GM21528 (cell line): Measurements from ENCODE around the gene PNKP.
A peak's percentile ranks its signal among the peaks of the same experiment; 100 is the strongest.

Experiments
- ATAC-seq: cut with Tn5 transposase; IDR thresholded peaks from one replicate; pipeline ENCODE4 v1.9.1; 2021; ENCODE audit warnings: mild to moderate bottlenecking, moderate library complexity; ENCODE audit not compliant: unreplicated experiment, low FRiP score

PNKP gene

DNA sequence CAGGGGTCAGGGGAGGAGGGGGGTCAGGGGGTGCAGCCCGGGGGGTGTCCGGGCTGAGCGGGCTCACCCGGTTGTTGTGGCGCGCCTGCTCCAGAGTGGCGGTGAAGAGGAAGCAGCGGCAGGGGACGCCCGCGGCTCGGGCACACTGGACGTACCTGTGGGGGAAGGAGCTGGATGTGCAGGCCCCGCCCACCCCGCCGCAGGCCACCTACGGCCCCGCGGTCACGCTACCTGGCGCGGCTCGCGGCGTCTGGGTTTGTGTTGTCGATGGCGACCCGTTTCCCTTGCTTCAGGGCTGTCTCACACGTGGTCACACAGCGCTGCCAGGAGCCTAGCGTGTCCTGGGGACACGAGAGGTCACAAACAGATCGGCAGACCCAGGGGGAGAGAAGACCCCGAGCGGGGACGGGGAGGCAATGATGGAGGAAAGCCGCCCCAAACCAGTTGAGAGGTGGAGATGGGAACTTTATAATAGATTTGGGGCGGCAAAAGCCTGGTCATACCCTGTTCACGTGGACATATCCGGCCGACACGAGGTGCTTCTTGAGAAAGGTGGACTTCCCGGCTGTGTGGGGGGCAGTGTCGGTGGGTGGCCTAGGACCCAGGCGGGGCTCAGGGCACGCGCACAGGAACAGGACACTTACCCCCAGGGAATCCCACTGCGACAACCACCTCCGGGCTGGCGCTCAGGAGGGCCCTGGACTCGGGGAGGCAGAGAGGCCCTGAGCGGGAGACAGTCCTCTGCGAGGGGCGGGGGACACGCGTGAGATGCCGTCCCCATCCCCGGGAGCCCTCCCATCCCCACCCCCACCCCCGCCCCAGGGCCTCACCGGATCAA lies 5.6 kb downstream of the PNKP start:
- no peak for ATAC-seq

DNA sequence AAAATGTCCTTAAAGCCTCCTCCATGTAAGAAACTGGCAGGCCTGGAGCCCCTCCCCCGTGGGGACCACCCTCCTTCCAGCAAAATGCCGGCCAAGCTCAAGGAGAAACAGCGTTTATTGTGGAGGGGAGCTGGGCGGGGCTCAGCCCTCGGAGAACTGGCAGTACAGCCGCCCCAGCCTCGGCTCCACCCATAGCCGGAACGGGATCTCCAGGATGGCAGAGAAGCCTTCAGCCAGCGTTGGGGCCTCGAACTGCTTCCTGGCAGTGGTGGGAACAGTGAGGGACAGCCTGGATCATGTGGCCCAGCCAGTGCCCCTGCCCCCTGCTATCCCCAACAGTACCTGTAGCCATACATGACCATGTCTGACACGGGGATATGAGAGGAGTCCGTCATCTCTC lies 6.3 kb downstream of the PNKP start:
- ATAC-seq, result no peak

DNA sequence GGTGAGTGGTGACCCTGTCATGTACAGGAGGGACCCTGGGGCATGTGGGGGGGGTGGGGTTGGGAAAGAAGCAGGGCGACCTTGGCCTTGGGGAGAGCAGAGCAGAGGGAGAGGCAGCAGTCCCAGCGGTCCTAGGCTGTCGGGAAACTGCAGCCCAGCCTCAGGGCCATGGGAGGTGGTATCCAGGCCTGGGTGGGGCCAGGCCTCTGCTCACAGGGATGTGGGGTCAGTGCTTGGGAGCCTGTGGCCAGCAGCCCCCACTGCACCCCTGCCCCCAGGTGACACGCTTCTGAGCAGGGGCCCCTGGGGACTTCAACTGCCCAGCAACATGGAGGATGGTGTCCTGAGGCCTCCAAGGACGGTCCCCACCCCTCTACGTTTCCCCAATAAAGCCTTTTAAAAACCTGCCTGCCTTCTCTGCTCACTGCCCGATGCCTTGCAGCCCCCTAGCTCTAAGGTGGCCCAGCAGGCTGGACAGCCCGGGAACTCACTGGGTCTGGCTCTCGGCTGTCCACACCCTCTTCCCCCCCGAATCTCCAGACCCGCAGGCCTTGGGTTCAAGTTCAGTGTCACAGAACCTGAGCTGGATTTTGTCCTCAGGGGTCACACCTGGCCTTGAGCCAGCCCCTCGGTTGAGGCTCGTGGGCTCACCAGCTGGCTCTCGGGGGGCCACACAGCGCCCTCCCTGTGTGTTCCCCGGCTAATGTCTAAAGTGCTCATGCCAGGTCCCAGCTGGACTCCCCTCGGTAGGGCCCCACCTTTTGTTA lies 6.9 kb downstream of the PNKP start:
- ATAC-seq, result no peak

DNA sequence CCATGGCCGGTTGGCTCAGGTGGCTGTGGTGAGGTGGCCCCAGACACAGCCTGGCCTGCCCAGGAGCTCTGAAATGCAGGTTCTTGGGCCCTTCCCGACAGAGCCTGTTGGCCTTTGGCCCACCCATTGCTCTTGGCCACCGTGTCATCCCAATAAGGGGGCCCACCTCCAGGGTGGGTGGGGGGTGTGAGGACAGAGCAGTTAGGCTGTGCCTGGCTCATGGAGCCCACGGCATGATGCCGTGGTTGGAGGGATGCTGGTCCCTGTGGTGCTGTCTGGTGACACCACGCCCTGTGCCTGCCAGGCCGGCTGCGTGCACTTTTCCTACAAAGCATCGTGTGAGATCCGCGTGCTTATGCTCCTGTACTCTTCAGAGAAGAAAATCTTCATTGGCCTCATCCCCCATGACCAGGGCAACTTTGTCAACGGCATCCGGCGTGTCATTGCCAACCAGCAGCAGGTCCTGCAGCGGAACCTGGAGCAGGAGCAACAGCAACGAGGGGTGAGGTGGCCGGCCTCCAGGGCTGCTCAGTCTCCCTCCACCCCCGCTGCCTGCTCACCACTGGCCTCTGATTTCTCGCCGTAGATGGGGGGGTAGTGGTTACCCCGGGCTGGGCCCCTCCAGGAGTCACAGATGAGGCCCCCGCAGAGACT lies 7.6 kb downstream of the PNKP start:
- no peak for ATAC-seq

DNA sequence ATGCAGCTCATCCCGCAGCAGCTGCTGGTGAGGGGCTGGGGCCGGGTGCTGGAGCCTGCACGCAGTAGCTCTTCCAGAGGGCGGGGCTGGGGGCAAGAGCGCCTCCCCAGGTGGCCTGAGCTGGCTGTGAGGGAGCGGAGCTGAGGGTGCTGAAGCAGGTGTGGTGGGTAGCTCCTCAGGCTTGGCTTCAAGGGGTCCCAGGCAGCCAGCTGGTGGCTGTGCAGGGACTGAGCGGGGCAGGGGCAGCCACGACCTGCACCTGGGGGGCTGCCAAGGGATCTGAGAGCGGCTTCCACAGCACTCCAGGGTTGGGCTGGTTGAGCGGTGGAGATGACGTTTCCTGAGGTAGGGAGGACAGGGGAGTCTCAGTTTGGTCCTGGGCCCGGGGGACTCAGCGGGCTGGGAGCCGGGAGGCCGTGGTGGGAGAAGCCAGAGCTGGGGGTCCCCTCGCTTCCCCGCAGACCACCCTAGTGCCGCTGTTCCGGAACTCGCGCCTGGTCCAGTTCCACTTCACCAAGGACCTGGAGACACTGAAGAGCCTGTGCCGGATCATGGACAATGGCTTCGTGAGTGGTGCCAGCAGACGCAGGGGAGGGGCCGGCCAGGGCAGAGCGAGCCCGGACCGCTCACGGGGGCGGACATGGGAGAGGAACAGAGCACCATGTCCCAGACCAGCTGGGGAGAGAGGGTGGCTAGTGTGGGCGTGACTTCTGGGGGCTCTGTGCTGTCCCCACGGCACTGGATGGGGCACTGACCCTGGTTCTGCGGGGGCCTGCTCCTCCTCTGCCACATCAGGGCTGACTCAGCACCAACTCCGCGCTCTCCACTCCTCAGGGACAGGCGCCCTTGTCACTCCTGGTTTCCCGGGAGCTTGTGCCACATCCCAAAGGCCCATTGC lies 9.0 kb downstream of the PNKP start:
- ATAC-seq, result no peak

DNA sequence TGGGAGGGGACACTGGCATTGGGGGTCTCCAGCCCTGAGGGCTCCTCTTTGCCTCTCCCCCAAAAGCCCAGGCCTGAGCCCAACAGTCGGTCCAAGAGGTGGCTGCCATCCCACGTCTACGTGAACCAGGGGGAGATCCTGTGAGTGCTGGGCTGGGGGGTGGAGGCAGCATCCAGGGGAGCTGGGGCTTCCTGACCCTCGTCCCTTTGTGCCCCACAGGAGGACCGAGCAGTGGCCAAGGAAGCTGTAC lies 9.6 kb downstream of the PNKP start:
- no peak for ATAC-seq

DNA sequence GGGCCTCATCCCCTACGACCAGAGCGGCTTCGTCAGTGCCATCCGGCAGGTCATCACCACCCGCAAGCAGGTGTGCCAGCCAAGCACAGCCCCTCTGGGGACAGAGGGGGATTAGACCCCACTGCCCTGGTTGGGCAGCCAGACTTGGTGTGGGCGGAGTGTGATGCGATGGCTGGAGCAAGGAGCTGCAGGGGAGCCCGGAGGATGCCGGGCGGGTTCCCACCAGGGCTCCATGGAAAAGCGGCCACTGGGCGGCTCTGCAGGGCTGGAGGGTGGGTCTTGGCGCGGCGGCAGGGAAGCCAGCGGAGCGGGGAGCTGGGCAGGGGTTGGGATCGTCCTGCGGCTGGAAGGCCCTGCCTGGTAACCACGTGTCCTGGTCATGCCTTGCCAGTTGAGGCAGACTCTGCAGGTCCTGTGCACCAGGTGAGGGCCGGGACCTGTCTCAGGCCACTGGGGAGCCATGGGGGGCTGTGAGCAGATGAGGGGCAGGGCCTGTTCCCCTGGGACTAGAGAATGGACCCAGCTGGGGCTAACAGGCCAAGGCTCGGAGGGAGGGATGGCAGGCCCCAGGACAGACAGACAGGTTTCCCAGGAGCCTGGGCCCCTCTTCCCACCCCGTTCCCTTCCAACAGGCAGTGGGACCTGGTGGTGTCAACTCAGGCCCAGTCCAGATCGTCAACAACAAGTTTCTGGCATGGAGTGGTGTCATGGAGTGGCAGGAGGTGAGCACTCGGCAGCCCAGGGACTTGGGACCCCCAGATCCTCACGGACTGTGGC lies 10.1 kb downstream of the PNKP start:
- no peak for ATAC-seq

DNA sequence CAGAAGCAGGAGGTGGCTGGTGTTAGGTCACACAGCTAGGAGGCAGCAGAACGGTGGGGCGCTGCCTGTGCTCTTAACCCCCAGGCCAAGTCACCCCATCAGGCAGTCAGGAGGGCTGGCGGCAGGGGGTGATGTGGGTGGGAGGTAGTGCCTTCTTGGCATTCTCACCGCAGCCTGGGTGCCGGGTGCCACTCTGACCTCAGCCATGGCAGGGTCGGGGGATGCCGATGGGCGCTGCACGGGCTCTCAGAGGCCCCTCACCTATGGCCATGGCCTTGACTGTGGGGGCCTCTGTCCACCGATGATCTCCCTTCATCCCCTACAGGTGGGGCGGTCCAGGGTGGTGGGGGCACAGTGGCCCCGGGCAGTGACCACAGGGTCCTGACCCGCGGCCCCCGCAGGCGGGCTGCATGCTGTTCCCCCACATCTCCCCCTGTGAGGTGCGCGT lies 10.8 kb downstream of the PNKP start:
- ATAC-seq, result no peak

DNA sequence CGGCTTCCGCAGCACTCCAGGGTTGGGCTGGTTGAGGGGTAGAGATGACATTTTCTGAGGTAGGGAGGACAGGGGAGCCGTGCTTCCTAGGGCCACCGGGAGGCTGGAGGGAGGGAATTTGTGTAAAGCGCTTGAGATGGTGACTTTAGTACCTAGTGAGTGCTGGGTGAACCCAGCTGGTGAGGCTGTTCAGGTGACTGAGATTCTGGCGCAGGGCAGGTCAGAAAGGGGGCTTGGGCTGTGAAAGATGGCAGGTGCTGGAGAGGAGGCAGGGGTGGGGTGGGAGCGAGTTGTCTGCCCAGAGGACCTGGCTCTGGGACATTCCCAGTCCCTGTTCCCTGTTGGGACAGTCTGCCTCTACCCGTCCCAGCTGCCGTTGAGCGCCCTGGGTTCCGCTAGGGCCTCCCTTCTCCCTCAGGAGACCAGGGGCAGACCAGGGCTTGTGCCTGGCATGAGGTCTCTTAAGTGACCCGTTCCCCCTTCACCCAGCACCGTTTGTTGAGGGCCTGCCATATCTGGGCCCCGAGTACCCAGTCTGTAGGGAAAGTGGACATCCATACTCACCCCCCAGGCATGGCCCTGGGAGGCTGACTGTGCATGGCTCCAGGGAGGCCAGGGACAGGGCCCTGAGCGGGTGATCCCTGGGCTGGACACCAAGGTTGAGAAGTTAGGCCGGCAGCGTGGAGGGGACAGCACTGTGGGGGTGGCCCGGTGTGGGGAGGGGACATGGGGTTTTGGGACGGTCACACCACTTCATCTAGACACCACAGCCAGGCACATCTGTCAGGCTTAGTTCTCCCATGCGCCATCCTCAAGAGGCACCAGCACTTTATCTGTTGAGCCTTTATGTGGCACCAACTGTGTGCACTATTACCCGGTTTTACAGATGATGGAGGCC lies 11.5 kb downstream of the PNKP start:
- ATAC-seq, result no peak

DNA sequence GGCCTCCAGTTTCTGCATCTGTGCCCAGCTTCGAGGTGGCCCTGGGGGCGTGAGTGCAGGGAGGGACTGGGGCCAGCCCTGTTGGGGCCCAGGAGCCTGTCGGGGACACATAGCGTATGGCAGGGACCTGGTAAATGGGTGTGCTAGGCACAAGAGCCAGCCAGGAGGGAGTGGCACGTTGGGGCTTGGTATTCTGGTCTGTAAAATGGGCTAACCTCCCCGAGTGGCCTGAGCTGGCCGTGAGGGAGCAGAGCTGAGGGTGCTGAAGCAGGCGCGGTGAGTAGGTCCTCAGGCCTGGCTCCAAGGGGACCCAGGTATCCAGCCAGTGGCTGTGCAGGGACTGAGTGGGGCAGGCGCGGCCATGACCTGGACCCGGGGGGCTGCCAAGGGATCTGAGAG lies 12.1 kb downstream of the PNKP start:
- ATAC-seq, result no peak

DNA sequence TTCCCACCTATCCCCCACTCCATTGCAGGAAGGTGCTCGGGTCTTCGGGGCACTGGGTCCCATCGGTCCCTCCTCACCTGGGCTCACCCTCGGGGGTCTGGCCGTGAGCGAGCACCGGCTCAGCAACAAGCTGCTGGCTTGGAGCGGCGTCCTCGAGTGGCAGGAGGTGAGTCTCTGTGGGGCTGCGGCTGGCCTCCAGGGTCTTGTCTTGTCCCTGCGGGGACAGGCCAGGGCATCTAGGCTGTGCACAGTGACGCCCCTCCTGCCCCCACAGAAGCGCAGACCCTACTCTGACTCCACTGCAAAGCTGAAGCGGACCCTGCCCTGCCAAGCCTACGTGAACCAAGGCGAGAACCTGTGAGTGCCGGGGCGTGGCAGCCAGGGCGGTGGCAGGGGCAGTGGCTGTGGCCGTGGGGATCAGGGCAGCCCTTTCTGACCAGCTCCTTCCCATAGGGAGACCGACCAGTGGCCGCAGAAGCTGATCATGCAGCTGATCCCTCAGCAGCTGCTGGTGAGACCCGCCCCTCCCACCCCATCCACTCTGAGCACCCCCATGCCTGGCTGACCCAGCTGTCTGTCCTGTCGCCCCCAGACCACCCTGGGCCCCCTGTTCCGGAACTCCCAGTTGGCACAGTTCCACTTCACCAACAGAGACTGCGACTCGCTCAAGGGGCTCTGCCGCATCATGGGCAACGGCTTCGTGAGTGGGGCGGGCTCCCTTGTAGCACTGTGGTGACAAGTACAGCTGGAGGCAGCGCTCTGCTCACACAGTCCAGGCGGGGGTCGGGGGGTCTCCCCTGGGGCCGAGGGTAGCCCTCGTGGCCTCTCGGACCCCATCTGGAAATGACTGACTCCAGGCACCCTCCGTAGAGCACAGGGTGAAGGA lies 12.8 kb downstream of the PNKP start:
- no peak for ATAC-seq

DNA sequence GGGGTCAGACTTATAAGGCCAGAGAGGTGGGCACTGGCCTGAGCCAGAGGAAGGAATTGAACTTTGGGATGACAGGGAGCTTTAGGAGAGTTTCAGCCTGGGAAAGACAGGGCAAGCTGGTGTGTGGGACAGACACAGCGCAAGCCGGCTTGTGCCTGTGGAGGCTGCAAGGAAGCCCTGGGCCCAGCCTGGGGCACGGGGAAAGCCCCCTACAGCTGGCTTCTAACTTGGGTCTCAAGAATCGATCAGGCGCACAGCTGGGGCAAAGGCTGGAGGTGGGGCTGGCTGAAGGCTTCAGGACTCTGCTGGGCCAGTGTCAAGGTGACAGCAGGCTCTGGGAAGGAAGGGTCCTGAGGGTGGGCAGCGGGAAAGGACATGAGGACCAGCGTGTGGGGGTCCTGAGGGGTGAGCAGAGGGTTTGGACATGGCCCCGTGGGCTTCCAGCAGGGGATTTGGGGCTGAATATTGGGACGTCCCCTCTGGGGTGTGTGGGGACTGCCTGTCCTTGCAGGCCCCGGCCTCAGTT lies 13.5 kb downstream of the PNKP start:
- no peak for ATAC-seq

DNA sequence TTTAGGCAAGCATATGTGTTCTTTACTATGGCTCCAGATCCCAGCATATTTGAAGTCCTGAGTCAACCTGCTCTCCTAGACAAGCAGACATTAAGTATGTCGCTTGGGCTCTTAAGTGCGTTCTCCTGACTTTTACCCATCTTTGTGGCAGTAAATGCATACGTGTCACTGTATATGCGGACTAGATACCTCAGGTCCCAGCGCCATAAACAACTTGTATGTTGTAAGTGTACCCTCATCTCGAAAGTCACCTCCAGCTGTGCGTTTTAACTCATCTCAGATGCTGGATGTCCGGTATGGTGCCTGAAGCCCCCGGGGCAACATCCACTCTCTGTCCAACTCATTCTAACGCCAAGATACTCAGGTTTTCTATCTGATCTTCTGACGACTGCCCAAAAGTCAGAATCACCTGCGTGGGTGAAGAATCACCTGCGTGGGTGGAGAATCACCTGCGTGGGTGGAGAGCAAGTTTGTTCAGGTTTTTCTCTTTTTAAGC lies 14.7 kb downstream of the PNKP start:
- no peak for ATAC-seq

DNA sequence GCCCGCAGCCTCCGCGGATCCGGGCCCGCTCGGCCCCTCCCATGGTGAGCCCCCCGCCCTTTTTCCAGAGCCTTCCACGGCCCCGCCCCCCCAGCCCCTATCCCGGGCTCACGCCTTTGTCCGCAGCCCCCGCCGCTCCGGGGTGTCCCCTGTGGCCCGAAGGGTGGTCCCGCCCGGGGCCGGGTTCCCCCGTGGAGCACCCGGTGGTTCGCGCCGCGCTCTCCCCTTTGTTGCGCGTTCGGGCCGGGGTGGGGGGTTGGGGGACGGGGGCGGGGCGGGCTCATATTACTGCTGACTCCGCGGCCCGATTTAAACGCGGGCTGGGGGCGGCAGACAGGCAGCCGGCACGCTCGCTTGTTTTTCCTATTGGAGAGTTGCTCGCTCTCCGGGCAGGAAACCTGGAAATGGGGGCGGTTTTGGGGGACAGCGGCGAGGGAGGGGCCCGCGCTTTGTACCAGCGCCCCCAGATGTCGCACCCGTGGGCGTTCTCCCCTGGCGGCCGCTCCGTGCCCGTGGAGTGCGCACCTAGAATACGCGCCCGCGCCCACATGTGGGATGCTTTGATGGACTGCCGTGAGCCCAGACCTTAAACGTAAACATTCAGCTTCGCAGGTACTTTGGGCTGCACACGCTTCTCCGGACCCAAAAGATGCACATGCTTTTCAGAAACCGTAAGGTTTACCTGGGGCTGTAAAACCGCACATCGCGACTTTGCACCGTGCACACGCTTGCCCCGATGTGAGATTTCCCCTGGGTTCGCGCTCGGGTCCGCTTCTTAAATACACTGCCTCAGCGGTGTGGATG lies 15.7 kb downstream of the PNKP start:
- no peak for ATAC-seq

DNA sequence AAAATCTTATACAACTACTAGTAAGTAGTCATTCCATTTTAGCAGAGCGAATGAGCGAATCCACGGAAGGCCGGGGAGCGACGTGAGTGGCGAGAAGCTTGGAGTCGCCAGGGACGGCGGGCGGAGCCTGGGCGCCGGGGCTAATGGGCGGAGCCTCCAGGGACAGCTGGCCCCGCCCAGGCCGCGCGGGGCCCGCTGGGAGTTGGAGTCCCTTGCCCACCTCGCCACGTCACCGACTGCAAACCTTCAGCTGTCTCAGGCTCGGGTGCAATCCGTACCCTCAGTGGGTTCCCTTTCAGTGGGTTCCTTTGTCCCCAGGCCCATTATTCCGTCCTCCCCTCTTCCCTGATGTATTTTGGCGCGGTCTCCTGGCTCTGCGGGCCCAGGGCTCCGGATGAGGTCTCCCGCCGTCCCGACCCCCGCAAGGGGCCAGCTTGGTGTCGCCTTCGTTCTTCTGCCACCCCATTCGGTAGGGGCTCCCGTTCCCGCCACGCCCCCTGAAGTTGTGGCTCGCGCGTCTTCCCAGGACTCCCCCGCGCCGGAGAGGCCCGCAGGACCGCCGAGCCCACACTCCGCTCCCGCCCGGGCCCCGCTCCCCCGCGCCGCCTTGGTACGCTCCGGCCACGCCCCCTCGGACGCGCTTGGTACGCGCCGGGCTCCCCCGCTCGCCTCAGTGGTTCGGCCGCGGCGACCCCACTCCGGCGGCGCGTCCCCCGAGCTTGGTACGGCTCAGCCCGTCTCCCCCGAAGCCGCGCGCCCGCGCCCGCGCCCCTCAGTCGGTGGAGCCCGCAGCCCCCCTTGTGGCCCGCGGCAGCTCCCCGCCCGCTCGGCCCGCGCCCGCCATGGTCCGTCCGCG lies 16.7 kb downstream of the PNKP start, which contains the start of gene PTOV1:
TSS of gene PTOV1 (plus strand) at position 673 of the 856 bp plus-strand sequence.
- ATAC-seq, result peak; percentile 72

DNA sequence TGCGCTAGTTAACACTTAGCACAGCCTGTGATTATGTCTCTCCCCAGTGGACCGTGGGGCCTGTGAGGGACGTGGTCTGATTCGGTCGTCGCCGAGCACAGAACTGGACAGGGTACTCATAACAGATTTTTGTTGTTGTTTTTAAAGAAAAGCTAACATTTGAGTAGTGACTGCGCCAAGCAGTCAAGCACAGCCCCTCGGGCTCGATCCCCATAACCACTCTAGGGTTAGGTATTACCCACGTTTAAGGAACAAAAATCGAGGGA lies 17.2 kb downstream of the PNKP start:
- ATAC-seq, result no peak
